ENCODE measurements around the gene POMGNT2.

Gene POMGNT2

DNA sequence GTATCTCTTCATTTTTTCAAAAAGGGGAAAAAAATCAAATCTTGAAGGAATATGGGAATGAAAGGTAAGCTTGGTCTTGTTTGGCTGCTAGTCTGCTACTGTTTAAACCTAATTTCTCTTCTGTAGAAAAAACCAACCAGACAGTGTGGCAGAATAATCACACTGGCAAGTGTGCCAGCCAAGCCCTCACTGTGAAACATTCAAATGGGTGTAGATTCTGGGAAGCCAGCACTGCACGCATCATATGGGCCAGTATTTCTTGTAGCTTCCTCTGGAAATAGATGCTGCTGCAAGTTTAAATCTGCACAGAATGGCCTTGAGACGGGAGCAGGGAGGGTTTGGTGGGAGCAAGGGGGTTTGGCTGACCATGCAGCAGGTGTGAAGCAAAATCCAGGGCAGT lies 62.1 kb downstream of the POMGNT2 start:
- DNase-seq (ENCODE audit: low read depth), result no peak

DNA sequence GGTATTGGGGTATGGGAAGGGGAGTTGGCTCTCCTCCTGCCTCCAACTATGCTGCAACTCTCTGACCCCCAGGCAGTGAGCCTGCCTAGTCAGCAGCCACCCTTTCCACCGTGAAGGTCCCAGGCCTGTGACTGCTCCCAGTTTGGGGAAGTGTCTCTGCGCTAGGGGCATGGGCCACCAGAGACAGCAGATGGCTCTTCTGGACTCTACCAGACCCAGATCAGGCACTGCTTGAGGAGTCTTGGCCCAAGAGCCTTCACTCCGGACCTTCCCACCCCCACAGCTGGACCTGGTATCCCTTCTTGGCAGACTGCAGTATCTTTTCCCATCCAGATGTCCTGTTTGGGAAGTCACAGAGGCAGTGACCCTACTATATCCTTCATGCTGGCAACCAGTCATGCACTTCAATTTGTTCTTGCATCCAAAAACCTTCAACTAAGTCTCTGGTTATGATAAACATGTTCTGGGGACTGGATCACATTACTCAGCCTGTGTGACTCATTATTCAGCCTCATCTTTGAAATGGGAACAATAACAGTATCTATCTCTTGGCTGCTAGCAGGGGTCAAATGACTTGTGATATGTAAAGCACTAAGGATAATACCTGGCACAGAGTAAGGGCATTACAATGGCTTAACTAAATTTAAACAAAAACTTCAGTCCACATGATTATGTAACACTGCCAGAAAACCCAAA lies 62.7 kb downstream of the POMGNT2 start:
- DNase-seq (ENCODE audit: low read depth), result no peak

DNA sequence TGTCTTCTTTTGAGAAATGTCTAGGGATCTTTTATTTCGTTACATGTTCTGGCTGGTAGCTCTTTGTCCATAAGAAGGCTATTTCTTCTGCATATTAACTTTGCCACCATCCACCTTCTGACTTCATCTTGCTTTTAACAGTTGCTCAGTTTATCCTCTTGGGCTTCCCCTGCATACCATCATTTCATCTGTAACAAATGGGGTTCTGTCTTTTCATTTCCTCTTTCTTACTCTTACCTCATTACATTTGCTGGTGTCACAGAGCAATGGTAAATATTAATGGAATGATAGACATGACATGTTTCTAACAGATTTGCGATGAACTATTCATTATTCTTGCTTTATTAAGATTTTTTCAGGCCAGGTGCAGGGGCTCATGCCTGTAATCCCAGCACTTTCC lies 64.4 kb downstream of the POMGNT2 start:
- no peak for DNase-seq (ENCODE audit: low read depth)

DNA sequence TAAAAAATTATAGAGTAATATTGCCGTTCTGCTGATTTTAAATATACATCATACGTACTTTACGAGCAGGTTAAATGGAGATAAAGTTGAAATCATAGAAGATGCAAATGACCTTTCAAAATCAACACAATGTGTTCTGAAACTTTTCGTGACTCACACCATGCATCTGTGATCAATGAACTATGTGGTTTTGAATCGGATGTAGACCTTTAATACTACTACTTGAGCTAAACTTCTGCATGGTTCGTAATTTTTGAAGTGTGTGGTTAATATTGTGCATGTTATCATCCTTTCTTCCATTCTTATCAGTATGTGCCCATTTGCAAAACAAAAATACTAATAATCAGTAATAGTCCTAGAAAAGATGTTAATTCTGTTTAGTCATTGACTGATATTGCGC lies 67.9 kb downstream of the POMGNT2 start:
- no peak for DNase-seq (ENCODE audit: low read depth)

GRCh38 chr3:43036621-43037423 lies 69.1 kb downstream of the POMGNT2 start:
- DNase-seq (ENCODE audit: low read depth), result no peak

DNA sequence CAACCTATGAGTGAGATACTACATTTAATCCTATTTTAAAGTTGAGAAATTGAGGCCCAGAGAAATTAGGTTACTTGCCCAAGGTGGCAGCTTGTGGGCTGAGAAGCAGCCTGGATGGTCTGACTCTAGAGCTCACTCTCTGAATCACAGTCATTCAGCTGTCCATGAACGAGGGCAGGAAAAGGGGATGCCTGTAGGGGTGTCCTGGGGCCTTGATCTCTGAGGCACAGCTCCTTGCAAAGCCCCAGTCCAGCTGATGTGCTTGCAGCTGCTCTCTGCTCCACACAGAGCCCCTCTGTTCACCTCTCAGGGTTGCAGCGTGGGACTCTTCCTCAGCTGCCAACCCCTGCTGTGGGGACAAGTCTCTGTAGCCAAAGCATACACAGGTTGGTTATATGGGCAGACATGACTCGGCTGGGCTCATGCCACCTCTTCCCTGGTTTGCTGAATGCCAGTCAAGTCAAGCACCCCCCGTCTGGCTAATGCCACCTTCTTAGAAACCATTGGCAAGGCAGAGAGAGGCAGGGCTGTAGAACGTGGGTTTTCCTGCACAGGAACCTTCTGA lies 70.0 kb downstream of the POMGNT2 start:
- no peak for DNase-seq (ENCODE audit: low read depth)

DNA sequence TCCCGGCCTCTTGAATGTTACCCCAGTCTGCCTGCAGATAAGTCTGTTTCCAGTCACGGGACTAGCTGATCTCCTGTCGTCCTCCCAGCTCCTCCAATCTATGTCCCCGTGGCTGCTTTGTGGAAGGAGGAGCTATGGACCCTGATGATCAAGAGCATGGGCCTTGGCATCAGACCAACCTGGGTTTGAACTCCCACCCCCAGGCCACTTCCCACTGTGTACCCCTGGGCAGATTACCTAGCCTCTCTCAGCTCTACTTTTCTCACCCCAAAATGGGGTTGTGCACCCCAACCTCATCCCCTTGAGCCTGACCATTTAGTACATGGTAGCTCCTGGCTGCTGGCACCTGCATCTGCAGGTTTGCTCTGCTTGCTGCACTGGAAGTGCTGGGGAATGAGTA lies 71.0 kb downstream of the POMGNT2 start:
- DNase-seq (ENCODE audit: low read depth), result no peak

- DNase-seq (ENCODE audit: low read depth), result no peak
Measured at GRCh38 chr3:43034200-43034599, 71.7 kb downstream of the POMGNT2 start.

DNA sequence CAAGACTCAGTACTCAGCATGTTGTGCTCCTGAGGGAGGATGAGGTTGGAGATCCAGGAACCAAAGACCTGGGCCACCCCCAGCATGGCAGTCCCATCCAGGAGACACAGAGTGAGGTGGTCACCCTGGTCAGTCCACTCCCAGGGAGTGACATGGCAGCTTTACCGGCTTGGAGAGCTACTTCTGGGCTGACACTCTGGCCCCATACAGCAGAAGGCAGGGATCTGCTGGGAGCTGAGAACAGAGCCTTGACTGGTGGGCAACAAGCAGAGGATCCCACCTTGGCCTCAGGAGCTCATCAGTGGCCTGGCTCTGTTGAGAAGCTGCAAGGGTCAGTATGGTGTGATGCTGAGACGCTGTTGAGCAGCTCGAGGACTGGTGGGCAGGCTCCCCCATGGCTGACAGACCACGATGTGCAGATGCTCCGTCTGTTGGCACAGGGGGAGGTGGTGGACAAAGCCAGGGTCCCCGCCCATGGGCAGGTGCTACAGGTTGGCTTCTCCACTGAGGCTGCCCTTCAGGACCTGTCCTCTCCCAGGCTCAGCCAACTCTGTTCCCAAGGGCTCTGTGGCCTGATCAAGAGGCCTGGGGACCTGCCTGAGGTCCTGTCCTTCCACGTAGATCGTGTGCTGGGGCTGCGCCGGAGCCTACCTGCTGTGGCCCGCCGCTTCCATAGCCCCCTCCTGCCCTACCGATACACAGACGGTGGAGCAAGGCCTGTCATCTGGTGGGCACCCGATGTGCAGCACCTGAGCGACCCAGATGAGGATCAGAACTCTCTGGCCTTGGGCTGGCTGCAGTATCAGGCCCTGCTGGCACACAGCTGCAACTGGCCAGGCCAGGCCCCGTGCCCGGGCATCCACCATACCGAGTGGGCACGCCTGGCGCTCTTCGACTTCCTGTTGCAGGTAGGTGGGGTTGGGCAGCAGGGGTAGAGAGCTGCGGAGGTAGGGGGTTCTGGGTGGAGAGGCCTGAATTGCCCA lies 72.9 kb downstream of the POMGNT2 start:
- no peak for DNase-seq (ENCODE audit: low read depth)

DNA sequence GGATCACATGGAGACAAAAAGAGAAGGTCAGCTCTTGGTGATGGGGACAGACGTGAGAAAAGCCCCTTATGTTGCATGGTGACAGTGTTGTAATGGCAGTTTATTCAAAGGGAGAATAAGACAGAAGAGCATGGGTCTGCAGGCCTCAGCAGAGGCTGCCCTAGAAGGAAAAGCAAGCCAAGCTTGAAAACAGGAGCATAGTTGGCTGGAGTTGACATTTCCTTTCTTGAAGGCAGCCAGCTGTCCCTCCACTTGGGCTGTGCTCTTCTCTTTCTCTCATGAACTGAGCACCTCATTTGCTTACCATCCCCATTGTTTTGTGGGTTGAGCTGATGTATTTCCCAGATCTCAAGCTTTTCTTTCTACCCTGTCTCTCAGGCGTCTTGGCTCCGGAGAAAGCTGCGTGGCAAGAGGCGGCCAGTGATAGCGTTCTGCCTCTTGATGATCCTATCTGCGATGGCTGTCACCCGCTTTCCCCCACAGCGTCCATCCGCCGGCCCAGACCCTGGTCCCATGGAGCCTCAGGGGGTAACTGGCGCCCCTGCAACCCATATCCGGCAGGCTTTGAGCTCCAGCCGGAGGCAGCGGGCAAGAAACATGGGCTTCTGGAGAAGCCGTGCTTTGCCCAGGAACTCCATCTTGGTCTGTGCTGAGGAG lies 73.9 kb downstream of the POMGNT2 start:
- DNase-seq (ENCODE audit: low read depth), result no peak

- DNase-seq (ENCODE audit: low read depth), result no peak
Measured at GRCh38 chr3:43031485-43031884, 74.4 kb downstream of the POMGNT2 start.

- no peak for DNase-seq (ENCODE audit: low read depth)
Measured at GRCh38 chr3:43030162-43030935, 75.5 kb downstream of the POMGNT2 start.
